Stimulated activated CD8-positive, alpha-beta memory T cell treated with anti-CD3 and anti-CD28 coated beads, Interleukin-15, amount 100 ng/mL, for 4 hours (primary cell): ENCODE measurements around the gene DDX31.

Experiments
- DNase-seq, 2 donors: peaks; one replicate each; pipeline ENCODE4 v3.0.0-alpha.2; 2020; ENCODE audit warnings: low read depth in 2 of 2

DDX31 gene

GRCh38 chr9:132673355-132673754, 3.6 kb upstream of the DDX31 start:
- DNase-seq = no peak

DNA sequence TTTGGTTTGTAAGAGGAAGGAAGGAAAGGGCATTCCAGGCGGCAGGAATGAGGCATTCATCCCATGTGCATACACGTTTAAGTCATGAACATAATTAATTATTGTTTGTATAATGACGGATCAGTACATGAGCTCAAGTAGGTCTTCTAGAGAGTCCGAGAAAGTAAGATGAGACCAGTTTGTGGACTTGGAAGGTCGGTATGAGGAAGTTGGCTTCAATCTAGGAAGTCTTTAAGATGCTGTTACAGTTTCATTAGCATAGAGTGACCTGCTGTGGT, 2.6 kb upstream of the DDX31 start:
- DNase-seq = no peak

- no peak for DNase-seq
Measured at GRCh38 chr9:132671620-132672412, 2.0 kb upstream of the DDX31 start.

- DNase-seq = peak; percentile 24 to 69
Measured at GRCh38 chr9:132670457-132671391, 941 bp upstream of the DDX31 start, which contains the start of gene GTF3C4. GTF3C4 (plus strand) TSS chr9:132670464; CDS start chr9:132670599, 135 bp downstream.

DNA sequence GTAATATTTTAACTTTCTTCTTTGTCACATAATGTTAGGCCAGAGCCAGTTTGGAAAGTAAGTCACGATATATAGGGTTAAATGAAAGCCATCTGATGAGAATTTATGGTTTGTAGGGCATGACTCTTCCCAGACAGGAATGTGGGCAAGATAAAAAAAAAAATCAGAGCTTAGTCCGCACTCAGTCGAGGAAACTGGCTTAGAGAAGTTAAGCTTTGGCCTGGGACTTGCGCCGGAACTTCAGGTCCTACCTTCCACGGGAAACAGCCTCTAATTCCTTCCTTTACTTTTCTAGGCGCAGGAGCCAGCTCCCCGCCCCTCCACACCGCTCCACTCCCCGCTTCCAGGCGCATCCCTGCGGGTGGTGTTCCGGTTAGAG, 475 bp downstream of the DDX31 start:
- DNase-seq = no peak

- no peak for DNase-seq
Measured at GRCh38 chr9:132663851-132664250, 5.9 kb downstream of the DDX31 start.

DNA sequence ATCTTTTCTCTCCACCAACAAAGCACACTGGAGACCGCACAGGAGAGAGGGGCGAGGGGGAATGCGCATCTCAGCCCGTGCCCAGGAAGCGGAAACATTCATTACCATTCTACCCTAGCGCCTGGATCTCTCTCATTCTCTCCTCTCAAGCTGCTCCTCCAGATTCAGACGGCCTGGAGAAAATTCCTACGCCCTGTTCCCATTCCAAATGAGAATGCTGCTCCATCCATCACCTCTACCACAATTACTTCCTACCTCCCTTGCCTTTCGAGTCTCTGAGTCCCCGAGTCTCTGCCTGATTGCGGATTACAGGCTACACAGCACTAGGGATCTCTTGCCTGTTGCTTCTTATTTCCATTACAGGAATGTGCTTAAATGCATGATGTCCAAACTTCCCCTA, 6.7 kb downstream of the DDX31 start:
- DNase-seq = no peak

DNA sequence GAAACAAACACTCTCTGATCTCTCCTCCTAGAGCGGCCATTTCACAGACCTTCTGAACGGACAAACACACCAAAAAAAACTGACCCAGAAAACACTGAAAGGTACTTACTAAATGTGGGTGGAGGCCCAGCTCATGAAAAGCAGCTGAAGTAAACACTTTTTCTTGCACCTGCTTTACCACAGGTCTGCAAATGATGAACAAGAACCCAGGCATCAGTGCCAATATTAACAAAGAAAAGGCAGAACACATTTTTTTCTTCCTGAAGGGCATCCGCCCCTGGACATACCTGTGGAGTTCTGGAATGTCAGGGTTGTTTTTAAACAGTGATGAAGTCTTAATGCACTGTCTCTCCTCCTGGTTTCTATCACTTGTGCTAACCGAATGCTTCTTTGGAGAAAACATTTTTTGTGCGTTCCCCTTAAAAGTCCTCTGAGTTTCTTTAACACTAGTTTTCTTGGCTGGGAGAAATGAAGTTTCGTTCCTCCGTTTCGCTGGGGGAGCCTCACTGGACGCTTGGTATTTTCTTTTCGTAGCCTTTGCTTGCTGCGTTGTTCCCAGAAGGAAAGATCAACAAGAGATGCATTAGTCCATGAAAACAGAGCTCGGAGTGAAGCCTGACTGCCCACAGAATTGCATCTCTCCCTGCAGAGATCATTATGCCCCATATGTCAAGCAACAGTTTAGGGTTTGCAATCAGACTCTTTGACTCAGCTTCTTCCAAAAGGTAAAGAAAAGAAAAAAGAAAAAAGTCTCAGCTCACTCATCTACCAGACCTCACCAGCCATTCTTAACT, 7.4 kb downstream of the DDX31 start:
- DNase-seq = no peak

DNA sequence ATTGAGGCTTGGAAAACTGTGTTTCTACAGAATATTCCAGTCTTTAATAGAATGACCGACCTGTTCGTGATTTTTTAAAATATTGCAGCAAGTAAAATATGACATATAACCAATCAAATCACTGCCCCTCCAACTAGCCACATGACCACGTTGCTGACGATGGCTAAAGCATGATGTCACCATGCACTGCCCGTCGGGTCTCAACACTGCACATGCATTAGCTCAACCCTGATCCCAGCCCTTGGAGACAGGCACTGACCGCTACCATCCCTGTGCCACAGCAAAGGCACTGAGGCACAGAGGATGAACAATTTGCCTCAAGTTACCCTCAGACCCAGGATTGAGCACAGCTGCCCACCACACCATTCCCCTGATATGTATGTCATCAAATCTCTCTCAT, 13.5 kb downstream of the DDX31 start:
- no peak for DNase-seq

- DNase-seq = no peak
Measured at GRCh38 chr9:132651259-132651658, 18.5 kb downstream of the DDX31 start.

GRCh38 chr9:132648685-132649084, 21.1 kb downstream of the DDX31 start:
- no peak for DNase-seq

DNA sequence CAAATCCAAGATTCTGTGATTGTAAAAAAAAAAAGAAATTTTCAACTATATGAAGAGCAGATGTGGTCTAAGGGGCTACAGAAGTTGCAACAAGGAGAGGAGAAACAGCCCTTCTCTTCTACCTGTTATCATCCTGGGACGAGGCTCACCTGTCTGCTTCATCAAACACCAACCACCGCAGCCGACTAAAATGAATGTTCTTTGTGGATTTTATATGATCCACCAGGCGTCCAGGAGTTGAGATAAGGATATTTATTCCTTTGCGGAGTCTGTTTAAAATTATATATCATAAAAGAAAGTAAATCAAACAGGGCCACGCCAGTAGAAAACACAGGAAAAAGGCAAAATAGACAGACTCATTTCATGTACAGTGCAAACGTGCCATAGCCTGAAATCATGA, 21.5 kb downstream of the DDX31 start:
- DNase-seq = no peak

- no peak for DNase-seq
Measured at GRCh38 chr9:132647806-132648205, 22.0 kb downstream of the DDX31 start.

- DNase-seq = no peak
Measured at GRCh38 chr9:132647355-132647754, 22.4 kb downstream of the DDX31 start.

DNA sequence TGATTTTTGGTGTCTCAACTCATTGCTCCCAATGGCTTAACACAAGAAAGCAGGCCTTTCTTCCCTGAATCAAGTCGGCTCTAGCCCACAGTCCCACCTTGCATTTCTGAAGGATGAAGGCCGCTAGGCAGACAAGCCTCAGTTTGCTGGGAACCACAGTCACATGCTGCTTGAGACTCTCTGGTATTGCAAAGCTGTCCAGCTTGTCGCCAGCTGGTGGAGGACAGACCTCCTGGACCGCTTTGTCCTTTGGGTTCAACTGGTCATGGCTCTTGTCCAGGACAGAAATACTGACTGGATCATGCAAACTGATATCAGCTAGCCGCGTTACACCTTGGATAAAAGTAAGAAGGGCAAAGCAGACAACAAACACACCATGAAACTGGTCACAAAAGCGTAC, 23.1 kb downstream of the DDX31 start:
- no peak for DNase-seq

- DNase-seq = no peak
Measured at GRCh38 chr9:132645711-132646110, 24.1 kb downstream of the DDX31 start.

- DNase-seq = no peak
Measured at GRCh38 chr9:132645306-132645705, 24.5 kb downstream of the DDX31 start.

GRCh38 chr9:132644251-132644650, 25.5 kb downstream of the DDX31 start:
- DNase-seq = no peak

GRCh38 chr9:132641216-132641615, 28.6 kb downstream of the DDX31 start:
- no peak for DNase-seq

DNA sequence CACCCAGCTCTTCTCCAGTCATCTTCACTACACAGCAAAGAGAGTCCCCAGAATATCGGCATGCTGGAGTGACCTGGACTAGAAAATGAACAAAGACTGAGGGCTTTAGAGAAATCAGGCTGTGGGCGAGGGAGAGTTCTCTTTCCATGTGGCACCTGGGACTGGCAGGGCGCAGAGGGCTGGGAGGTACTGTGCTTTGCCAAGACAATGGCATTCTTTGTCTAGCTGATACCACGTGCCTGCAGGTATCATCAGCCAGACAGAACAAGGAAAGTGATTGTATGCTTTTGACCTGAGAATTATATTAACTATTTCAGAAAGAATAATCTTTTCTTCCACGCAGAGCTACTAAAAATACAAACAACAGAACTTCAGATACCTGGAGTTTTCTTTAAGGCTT, 30.5 kb downstream of the DDX31 start:
- no peak for DNase-seq

- no peak for DNase-seq
Measured at GRCh38 chr9:132638240-132638639, 31.5 kb downstream of the DDX31 start.

DNA sequence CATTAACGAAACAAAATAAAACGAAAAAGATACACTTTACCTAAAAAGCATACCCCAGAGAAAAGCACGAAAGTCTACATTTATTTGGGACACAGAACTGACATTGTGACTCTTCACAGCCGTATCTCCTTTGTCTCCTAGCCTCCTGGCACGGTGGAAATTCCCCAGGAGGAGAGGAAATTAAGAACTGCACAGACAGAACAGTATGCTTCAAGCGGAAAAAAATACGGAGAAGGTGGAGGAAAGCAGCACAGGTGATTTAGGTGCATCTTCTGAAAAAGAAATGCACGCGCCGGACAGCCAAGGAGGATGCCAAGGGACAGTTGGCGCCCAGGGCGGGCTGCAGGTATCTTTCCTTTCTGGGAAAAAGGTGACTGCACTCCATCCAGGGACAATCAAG, 32.0 kb downstream of the DDX31 start:
- DNase-seq = no peak
